Central memory CD4-positive, alpha-beta T cell (primary cell): Measurements from ENCODE around the gene TIGD7.
A peak's percentile ranks its signal among the peaks of the same experiment; 100 is the strongest.
"Not testable (repeated sequence)": the region's sequence is repeated elsewhere in the genome, so short reads cannot be mapped to it uniquely, and the experiment has no call there.

Source experiments
- DNase-seq: peaks from one replicate; pipeline ENCODE4 v3.0.0; 2022

TIGD7 gene

GRCh38 chr16:3282103-3282729 lies 23.0 kb downstream of the TIGD7 start:
- DNase-seq = no peak

GRCh38 chr16:3281222-3281820 lies 23.9 kb downstream of the TIGD7 start:
- no peak for DNase-seq

DNA sequence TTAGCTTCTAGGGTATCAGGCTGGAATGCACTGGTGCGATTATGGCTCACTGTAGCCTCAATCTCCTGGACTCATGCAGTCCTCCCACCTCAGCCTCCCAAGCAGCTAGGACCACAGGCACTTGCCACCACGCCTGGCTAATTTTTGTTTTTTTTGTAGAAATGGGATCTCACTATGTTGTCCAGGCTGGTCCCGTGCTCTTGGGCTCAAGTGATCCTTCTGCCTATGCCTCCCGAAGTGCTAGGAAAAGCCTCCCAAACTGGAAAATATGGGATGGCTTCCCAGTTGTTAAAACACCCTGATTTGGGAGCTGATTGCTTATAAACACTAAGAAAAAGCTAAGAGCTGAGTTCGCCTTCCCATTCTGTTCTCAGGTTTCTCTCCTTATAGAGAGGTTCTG lies 28.6 kb downstream of the TIGD7 start:
- DNase-seq = no peak

- DNase-seq = no peak
Observed at GRCh38 chr16:3274947-3275346, 30.3 kb downstream of the TIGD7 start.

GRCh38 chr16:3274490-3274889 lies 30.7 kb downstream of the TIGD7 start:
- DNase-seq = no peak

- DNase-seq = not testable (repeated sequence)
Observed at GRCh38 chr16:3271281-3271680, 33.9 kb downstream of the TIGD7 start.

DNA sequence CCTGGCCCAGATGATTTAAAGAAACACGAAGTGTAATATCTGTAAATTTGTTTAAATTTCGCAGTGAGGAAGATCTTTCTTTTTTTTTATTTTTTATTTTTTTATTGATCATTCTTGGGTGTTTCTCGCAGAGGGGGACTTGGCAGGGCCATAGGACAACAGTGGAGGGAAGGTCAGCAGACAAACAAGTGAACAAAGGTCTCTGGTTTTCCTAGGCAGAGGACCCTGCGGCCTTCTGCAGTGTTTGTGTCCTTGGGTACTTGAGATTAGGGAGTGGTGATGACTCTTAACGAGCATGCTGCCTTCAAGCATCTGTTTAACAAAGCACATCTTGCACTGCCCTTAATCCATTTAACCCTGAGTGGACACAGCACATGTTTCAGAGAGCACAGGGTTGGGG lies 34.5 kb downstream of the TIGD7 start:
- DNase-seq = not testable (repeated sequence)

DNA sequence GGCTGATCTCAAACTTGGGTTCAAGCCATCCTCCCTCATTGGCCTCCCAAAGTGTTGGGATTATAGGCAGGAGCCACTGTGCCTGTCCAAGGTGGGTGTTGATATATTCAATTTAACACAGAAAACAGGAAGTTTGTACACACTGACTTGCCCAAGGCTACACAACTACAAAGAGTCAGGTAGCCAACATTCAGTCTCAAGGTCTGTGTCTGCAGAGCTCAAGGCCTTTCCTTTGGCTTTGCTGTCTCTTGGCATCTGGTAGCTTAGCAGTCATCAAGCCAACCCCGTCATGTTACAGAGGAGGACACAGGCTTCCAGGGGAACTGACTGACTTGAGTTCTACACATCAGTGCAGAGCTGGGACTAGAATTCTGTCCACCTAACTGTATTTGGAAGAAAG lies 36.9 kb downstream of the TIGD7 start:
- no peak for DNase-seq

- DNase-seq = no peak
Observed at GRCh38 chr16:3266873-3267537, 38.2 kb downstream of the TIGD7 start.

- DNase-seq = peak; percentile 94
Observed at GRCh38 chr16:3264137-3265036, 40.8 kb downstream of the TIGD7 start.

- no peak for DNase-seq
Observed at GRCh38 chr16:3262517-3262916, 42.7 kb downstream of the TIGD7 start.

DNA sequence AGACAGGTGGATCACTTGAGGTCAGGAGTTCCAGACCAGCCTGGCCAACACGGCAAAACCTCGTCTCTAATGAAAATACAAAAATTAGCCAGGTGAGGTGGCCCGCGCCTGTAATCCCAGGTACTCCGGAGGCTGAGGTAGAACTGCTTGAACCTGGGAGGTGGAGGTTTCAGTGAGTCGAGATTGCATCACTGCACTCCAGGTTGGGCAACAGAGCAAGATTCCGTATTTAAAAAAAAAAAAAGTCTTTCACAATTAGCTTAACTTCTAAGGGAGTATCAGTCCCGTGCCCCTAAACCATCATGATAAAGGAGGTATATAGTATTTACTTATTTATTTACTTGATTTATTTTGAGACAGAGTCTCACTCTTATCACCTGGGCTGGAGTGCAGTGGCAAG lies 45.4 kb downstream of the TIGD7 start:
- DNase-seq = no peak

GRCh38 chr16:3256866-3257465 lies 48.3 kb downstream of the TIGD7 start:
- no peak for DNase-seq

GRCh38 chr16:3256146-3256865 lies 48.9 kb downstream of the TIGD7 start, which contains the start of gene MEFV:
Gene MEFV (minus strand): TSS chr16:3256633. CDS start chr16:3256587, 46 bp downstream.
- no peak for DNase-seq

DNA sequence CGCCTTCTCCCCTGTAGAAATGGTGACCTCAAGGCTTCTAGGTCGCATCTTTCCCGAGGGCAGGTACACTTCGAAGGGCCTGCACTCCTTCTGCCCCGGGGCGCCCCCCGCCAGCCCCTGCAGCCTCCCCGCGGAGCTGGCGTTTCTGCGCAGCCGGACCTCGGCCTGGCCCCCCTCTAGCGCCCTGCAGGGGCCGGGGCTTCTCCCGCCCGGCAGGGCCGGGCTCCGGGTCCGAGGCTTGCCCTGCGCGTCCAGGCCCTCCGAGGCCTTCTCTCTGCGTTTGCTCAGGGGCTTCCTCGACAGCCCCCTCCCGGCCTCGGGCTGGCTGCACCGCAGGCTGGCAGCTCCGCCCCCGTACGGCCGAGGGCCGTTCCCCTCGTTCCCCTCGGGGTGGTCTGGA lies 50.9 kb downstream of the TIGD7 start:
- DNase-seq = no peak

DNA sequence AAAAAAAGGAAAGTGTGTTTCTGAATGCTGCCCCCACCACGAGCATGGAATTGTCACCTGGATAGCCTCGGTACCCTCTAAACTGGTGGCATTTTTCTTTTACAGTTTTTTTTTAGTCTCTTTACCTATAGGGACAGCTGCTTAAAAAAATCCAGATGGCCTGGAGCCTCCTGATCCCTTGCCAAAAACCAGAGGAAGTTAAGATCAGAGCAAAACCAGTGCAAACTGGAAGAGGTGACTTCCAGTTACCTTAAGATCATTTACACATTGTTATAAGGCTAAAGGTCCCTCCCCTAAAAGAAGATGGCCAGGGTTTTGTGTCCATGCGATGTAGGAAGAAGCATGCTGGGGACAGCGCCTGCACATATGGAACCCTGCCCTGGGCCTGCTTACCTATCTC lies 52.3 kb downstream of the TIGD7 start:
- DNase-seq = no peak

DNA sequence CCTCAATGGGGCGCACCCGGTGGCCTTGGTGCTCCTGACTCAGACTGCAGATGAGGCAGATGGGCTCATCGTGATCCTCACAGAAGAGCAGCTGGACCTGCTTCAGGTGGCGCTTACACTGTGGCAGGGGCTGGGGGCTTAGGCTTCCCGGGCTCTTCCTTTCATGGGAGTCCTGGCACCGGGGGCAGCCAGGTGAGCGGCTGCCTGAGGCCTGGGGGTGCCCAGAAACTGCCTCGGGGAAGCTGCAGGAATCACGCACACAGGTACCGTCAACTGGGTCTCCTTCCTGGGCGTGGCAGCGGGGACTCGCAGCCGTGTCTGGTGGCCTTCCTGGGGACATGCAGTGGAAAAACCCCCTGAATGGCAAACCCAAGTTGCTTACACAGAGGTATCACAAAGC lies 55.8 kb downstream of the TIGD7 start:
- no peak for DNase-seq

GRCh38 chr16:3249020-3249419 lies 56.2 kb downstream of the TIGD7 start:
- DNase-seq = no peak
